ENCODE measurements around the gene R3HDM4. TPM values are rescaled to one million over a fixed set of nuclear protein-coding genes. Genes with fewer than 3 reads are reported as not detected.

Gene R3HDM4
- total and polyA plus RNA-seq, 3 experiments from 2014 or later = 60.7 to 197 (median 65.2) TPM

DNA sequence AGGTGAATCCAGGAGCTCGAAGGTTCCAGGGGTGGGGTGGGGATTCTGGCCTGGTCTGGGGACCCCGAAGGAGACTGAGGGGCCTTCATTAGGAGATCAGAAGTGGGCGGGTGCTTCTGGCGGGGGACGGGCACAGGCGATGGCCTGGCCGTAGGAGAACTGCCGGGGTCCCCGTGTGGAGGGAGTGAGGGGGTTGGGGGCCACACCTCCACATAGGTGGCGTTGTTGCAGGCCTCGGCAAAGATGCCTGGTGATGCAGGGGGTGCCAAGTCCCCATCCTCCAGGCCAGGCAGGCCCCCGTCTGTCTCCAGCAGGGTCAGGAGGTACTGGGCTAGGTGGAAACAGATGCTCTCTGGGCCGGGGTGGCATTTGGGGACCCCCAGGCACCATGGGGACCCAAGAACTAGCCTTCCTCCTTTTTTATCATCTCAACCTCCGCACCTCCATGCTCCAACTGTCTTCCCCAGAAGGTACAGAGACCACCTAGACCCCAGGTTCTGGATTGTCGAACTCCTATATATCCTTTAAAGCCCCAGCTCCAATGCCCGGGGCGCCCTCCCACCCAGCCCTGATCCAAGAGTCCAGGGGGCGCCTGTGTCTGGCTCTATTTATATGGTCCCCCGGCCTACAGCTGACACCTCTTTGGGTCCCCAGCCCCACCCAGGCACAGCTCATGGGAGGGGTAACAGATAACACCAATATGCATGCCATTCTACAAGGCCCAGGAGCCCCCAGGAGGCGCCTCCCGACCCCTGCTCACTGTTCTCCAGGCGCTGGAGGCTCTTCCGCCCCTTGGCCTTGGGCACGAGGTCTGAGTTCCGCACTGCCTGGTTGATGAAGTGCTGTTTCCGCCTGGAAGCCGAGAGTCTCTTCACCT lies 11.6 kb downstream of the R3HDM4 start:
- Histone ChIP-seq H3K4me3 (ENCODE audit: low read length) (no peak overlapping the region), H3K36me3 (ENCODE audit: insufficient read depth, low read length) (peaks cover 6% of the 10 kb centered on the region), H3K27ac (ENCODE audit: low read depth, low read length) (no peak overlapping the region), H3K9me3 (ENCODE audit: low read length) (no peaks in the 10 kb centered on the region), H3K27me3 (ENCODE audit: insufficient read depth, low read length, poor library complexity, severe bottlenecking) (no peaks in the 10 kb centered on the region), H3K4me1 (ENCODE audit: insufficient read depth, low read length) (peaks cover 27% of the 10 kb centered on the region)
- no peak for DNase-seq
- peaks cover 2 to 44% (median 9%) of the 10 kb centered on the region in 3 donors for H3K4me1 Mint-ChIP-seq
- peaks cover 0 to 54% (median 3%) of the 10 kb centered on the region in 3 donors for H3K36me3 Mint-ChIP-seq
- ChIA-PET CTCF (interaction anchor here (0.7 to 3.3 kb wide), 3 partner anchors 8 to 38 kb away, joined by 3 to 13 read pairs (median 3); no protein-coding TSS in a partner anchor), POLR2A (interaction anchor here (0.5 to 2.0 kb wide), 2 partner anchors 8 to 17 kb away, joined by 3 to 9 read pairs; partner anchors contain the start of genes MED16 and RNU6-9)
- no peaks in the 10 kb centered on the region for H3K27me3 Mint-ChIP-seq
- no peak overlapping the region for H3K4me3 Mint-ChIP-seq
- peak overlapping the region in 1 of 8 donors; percentile 47 for H3K27ac Mint-ChIP-seq
- H3K9me3 Mint-ChIP-seq = no peaks in the 10 kb centered on the region

DNA sequence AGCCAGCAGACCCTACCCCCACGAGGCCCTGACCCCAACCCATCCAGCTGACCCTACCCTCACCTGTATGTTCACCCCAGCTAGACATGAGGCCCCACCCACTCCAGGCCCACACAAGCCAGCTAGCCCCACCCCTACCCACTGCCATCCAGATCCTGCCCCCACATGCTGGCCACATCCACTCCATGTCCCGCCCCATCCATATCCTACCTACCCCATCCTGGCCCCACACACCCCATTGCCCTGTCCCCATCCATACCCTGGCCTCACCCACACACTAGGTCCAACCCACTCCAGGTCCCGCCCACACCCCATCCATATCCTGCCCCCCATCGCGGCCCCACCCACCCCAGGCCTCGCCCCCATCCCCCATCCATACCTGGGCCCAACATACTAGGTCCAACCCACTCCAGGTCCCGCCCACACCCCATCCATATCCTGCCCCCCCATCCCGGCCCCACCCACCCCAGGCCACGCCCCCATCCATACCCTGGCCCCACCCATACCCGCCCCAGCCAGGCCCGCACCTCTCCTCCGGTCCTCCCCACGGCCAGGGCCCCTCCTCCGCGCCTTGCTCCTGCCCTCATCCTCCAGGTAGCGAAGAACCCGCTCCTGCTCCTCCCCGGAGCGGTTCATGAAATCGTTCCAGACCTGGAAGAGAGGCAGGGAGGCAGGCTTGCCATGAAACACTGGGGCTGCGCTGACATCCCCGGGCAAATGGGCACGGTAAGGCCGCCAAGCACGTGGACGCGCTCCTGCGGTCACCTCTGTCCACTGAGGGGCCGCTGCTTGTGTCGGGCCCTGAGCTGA lies 12.5 kb downstream of the R3HDM4 start:
- Mint-ChIP-seq H3K36me3 (peaks cover 0 to 59% (median 3%) of the 10 kb centered on the region in 3 donors), H3K27me3 (no peaks in the 10 kb centered on the region), H3K4me3 (no peak overlapping the region), H3K4me1 (peaks cover 0 to 39% (median 6%) of the 10 kb centered on the region in 3 donors), H3K9me3 (no peaks in the 10 kb centered on the region), H3K27ac (peak overlapping the region in 4 of 8 donors; percentile 33 to 81 (median 60))
- Histone ChIP-seq H3K9me3 (ENCODE audit: low read length) (no peaks in the 10 kb centered on the region), H3K4me1 (ENCODE audit: insufficient read depth, low read length) (peaks cover 18% of the 10 kb centered on the region), H3K27me3 (ENCODE audit: insufficient read depth, low read length, poor library complexity, severe bottlenecking) (no peaks in the 10 kb centered on the region), H3K27ac (ENCODE audit: low read depth, low read length) (no peak overlapping the region), H3K4me3 (ENCODE audit: low read length) (no peak overlapping the region), H3K36me3 (ENCODE audit: insufficient read depth, low read length) (peaks cover 6% of the 10 kb centered on the region)
- DNase-seq = peak in 1 of 5 donors; percentile 30
- POLR2A ChIA-PET = no interaction called here
- CTCF ChIA-PET = interaction anchor here (1.2 kb wide), 1 partner anchor 9 kb away, joined by 3 read pairs; no protein-coding TSS in a partner anchor

DNA sequence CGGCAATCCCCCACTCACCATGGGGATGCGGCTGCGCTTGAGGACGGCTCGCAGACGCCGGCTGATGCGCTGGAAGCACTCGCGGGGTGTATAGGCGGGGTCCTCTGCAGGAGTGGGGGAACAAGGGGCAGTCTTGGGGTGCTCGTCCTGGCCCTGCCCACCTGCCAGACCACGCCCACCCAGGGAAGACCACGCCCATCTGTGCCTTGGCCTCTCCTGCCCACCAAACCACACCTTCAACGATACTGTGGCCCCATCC lies 13.0 kb downstream of the R3HDM4 start:
- Mint-ChIP-seq H3K9me3 (no peaks in the 10 kb centered on the region), H3K4me1 (peaks cover 4 to 39% (median 6%) of the 10 kb centered on the region in 3 donors), H3K27me3 (no peaks in the 10 kb centered on the region), H3K4me3 (no peak overlapping the region), H3K36me3 (peaks cover 0 to 59% (median 3%) of the 10 kb centered on the region in 3 donors), H3K27ac (peak overlapping the region in 3 of 8 donors; percentile 33 to 81 (median 57))
- H3K4me1 ChIP-seq (ENCODE audit: insufficient read depth, low read length) = peaks cover 20% of the 10 kb centered on the region
- ChIA-PET CTCF (no interaction called here), POLR2A (no interaction called here)
- no peaks in the 10 kb centered on the region for H3K9me3 ChIP-seq (ENCODE audit: low read length)
- DNase-seq = no peak
- H3K4me3 ChIP-seq (ENCODE audit: low read length) = no peak overlapping the region
- peaks cover 6% of the 10 kb centered on the region for H3K36me3 ChIP-seq (ENCODE audit: insufficient read depth, low read length)
- no peaks in the 10 kb centered on the region for H3K27me3 ChIP-seq (ENCODE audit: insufficient read depth, low read length, poor library complexity, severe bottlenecking)
- no peak overlapping the region for H3K27ac ChIP-seq (ENCODE audit: low read depth, low read length)

DNA sequence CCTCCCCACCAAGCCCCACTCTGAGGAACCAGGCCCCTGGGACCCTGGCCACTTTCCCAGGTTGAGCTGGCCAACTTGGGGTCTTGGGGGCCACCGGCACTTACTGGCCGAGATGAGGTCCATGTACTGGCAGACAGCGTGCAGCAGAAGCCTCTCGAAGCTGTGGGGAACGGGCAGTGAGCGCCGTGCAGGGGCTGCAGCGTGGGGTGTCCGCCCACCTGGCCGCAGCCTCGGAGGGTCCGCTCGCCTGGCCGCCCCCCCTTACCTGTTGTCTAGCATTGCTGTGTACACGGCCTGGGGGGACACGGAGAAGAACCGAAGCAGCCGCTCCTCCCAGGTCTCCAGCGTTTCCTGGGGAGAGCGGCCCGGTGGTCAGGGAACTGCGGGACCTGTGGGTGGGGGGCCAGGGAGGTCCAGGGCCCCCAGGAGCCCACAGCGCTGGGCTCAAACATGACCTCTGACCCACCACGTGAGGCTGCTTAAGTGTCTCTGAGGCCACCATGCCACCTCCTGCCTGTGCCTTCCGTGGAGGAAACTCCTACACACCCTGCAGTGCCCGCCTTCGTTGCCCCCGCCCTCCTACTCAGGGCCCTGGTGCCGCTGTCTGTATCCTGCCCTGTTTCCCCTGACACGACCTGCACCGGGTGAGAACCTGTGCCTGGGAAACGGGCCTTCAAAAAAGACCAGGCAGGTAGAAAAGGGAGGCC lies 13.5 kb downstream of the R3HDM4 start:
- POLR2A ChIA-PET = interaction anchor here (0.6 to 1.4 kb wide), 2 partner anchors 10 to 370 kb away, joined by 4 to 6 read pairs; no protein-coding TSS in a partner anchor
- Mint-ChIP-seq H3K4me1 (peaks cover 4 to 36% (median 6%) of the 10 kb centered on the region in 3 donors), H3K27ac (peak overlapping the region in 2 of 8 donors; percentile 72 to 73), H3K4me3 (no peak overlapping the region), H3K27me3 (no peaks in the 10 kb centered on the region), H3K36me3 (peaks cover 0 to 59% (median 3%) of the 10 kb centered on the region in 3 donors), H3K9me3 (no peaks in the 10 kb centered on the region)
- H3K27me3 ChIP-seq (ENCODE audit: insufficient read depth, low read length, poor library complexity, severe bottlenecking) = no peaks in the 10 kb centered on the region
- CTCF ChIA-PET = interaction anchor here (1.3 to 1.9 kb wide), 2 partner anchors 10 to 36 kb away, joined by 3 to 6 read pairs; no protein-coding TSS in a partner anchor
- no peak overlapping the region for H3K27ac ChIP-seq (ENCODE audit: low read depth, low read length)
- H3K9me3 ChIP-seq (ENCODE audit: low read length) = no peaks in the 10 kb centered on the region
- H3K4me3 ChIP-seq (ENCODE audit: low read length) = no peak overlapping the region
- H3K4me1 ChIP-seq (ENCODE audit: insufficient read depth, low read length) = peaks cover 15% of the 10 kb centered on the region
- H3K36me3 ChIP-seq (ENCODE audit: insufficient read depth, low read length) = peaks cover 5% of the 10 kb centered on the region
- DNase-seq = no peak

DNA sequence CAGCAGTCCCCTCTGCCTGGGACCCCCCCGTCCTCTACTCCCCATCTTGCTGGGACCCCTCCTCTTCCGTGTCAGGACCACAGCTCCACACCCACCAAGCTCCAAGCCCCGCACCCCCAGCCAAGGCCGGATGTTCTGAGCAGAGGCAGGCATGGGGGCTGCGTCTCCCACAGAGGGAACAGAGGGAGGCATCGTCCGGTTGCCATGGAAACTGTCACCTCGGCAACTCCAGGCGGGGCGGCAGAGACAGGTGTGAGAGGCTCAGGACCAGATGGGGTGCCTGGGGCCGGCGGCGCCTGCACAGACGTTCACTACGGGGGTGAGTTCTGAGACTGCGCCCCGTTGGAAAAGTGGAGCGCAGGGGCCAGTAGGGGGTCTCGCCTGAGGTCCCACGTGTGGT lies 14.4 kb downstream of the R3HDM4 start:
- ChIA-PET POLR2A (interaction anchor here (0.8 to 1.4 kb wide), 3 partner anchors 8 to 16 kb away, joined by 4 to 5 read pairs (median 4); no protein-coding TSS in a partner anchor), CTCF (interaction anchor here (1.0 to 1.9 kb wide), 3 partner anchors 9 to 35 kb away, joined by 3 to 6 read pairs (median 4); no protein-coding TSS in a partner anchor)
- H3K27ac Mint-ChIP-seq = peak overlapping the region in 2 of 8 donors; percentile 72 to 73
- H3K9me3 ChIP-seq (ENCODE audit: low read length) = no peaks in the 10 kb centered on the region
- H3K4me3 Mint-ChIP-seq = no peak overlapping the region
- H3K36me3 ChIP-seq (ENCODE audit: insufficient read depth, low read length) = no peaks in the 10 kb centered on the region
- no peaks in the 10 kb centered on the region for H3K9me3 Mint-ChIP-seq
- H3K4me1 Mint-ChIP-seq = peaks cover 7 to 35% (median 8%) of the 10 kb centered on the region in 3 donors
- DNase-seq = peak in 3 of 5 donors; percentile 44 to 73 (median 62)
- H3K36me3 Mint-ChIP-seq = peaks cover 0 to 53% (median 3%) of the 10 kb centered on the region in 3 donors
- peaks cover 12% of the 10 kb centered on the region for H3K4me1 ChIP-seq (ENCODE audit: insufficient read depth, low read length)
- no peak overlapping the region for H3K27ac ChIP-seq (ENCODE audit: low read depth, low read length)
- H3K4me3 ChIP-seq (ENCODE audit: low read length) = no peak overlapping the region
- H3K27me3 Mint-ChIP-seq = no peaks in the 10 kb centered on the region
- no peaks in the 10 kb centered on the region for H3K27me3 ChIP-seq (ENCODE audit: insufficient read depth, low read length, poor library complexity, severe bottlenecking)

DNA sequence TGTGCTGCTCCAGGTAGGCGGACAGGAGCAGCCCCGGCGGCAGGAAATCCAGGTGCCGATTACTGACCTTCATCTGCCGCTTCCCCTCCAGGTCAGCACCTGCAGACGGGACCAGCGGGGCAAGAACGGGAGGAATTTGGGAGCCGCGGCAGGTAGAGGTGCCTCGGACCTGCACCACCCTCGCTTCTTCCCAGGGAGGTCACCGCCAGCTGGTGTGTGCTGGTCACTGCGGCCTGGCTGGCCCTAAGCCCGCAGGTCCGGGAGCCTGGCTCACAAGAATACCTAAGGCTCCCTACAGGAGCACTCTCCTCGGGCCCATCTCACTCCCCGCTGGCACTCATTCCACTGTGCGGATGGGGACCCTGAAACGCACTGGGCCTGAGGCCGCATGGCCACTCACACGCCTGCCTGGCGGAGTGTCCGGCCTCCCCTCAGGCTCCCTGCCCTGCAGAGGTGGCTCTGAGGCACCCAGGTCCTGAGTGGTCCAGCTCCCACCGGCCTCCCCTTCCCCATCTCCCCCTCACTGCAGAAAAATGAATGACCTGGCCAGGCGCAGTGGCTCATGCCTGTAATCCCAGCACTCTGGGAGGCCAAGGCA lies 15.5 kb downstream of the R3HDM4 start:
- POLR2A ChIA-PET = interaction anchor here (1.4 kb wide), 1 partner anchor 9 kb away, joined by 5 read pairs; no protein-coding TSS in a partner anchor

DNA sequence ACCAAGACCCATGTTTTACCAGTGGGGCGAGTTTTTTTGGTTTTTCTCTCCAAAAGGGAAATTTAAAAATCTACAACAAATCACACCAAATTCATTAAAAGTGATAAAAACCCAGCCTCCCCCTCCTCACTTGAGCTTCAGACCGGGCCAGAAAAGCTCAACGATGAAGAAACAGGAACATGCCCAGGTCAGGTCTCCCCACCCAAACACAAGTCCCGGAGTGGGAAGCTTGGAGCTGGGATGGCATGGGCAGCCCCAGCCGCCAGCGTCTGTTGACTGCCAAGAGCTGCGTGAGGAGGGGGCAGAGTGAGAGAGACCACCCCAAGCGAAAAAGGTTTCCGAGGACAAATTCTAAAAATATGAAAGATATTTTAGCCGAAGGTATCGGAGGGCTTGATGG lies 16.0 kb downstream of the R3HDM4 start:
- no peaks in the 10 kb centered on the region for H3K9me3 ChIP-seq (ENCODE audit: low read length)
- peaks cover 11 to 40% (median 16%) of the 10 kb centered on the region in 3 donors for H3K4me1 Mint-ChIP-seq
- POLR2A ChIA-PET = interaction anchor here (1.4 to 5.3 kb wide), 2 partner anchors 9 to 11 kb away, joined by 5 to 77 read pairs; no protein-coding TSS in a partner anchor
- H3K4me3 Mint-ChIP-seq = no peak overlapping the region
- H3K27me3 ChIP-seq (ENCODE audit: insufficient read depth, low read length, poor library complexity, severe bottlenecking) = no peaks in the 10 kb centered on the region
- DNase-seq = no peak
- no peak overlapping the region for H3K27ac ChIP-seq (ENCODE audit: low read depth, low read length)
- H3K4me1 ChIP-seq (ENCODE audit: insufficient read depth, low read length) = peaks cover 15% of the 10 kb centered on the region
- H3K27me3 Mint-ChIP-seq = peaks cover 0 to 5% of the 10 kb centered on the region in 2 donors
- peak overlapping the region in 2 of 8 donors; percentile 66 to 76 for H3K27ac Mint-ChIP-seq
- H3K36me3 Mint-ChIP-seq = peaks cover 0 to 53% (median 3%) of the 10 kb centered on the region in 3 donors
- H3K36me3 ChIP-seq (ENCODE audit: insufficient read depth, low read length) = no peaks in the 10 kb centered on the region
- no peak overlapping the region for H3K4me3 ChIP-seq (ENCODE audit: low read length)
- CTCF ChIA-PET = interaction anchor here (0.7 to 1.0 kb wide), 3 partner anchors 9 to 33 kb away, joined by 3 read pairs; no protein-coding TSS in a partner anchor
- H3K9me3 Mint-ChIP-seq = peaks cover 0 to 2% (median 0%) of the 10 kb centered on the region in 5 donors

More for the DNA sequence above, 15.5 kb downstream of the R3HDM4 start:
- DNase-seq = no peak
- Histone ChIP-seq H3K27me3 (ENCODE audit: insufficient read depth, low read length, poor library complexity, severe bottlenecking) (no peaks in the 10 kb centered on the region), H3K9me3 (ENCODE audit: low read length) (no peaks in the 10 kb centered on the region), H3K36me3 (ENCODE audit: insufficient read depth, low read length) (no peaks in the 10 kb centered on the region), H3K27ac (ENCODE audit: low read depth, low read length) (no peak overlapping the region), H3K4me3 (ENCODE audit: low read length) (no peak overlapping the region), H3K4me1 (ENCODE audit: insufficient read depth, low read length) (peaks cover 12% of the 10 kb centered on the region)
- Mint-ChIP-seq H3K27me3 (peaks cover 0 to 5% of the 10 kb centered on the region in 2 donors), H3K4me1 (peaks cover 13 to 40% (median 16%) of the 10 kb centered on the region in 3 donors), H3K4me3 (no peak overlapping the region), H3K9me3 (peaks cover 0 to 2% (median 0%) of the 10 kb centered on the region in 5 donors), H3K27ac (no peak overlapping the region), H3K36me3 (peaks cover 0 to 56% (median 3%) of the 10 kb centered on the region in 3 donors)
- CTCF ChIA-PET = interaction anchor here (1.0 to 1.9 kb wide), 3 partner anchors 10 to 12 kb away, joined by 3 to 6 read pairs (median 4); no protein-coding TSS in a partner anchor
